HepG2 (cell line): ENCODE measurements around the gene CDC42EP3. TPM values are rescaled to one million over a fixed set of nuclear protein-coding genes. Genes with fewer than 3 reads are reported as not detected.

Experiments used
- ARID5B ChIP-seq: IDR thresholded peaks from 2 replicates; pipeline ENCODE4 v1.4.0; 2020; ENCODE audit warnings: mild to moderate bottlenecking, missing genetic modification reagents
- ATF5 ChIP-seq: sonication (generic); formaldehyde crosslinking; IDR thresholded peaks from 2 replicates; pipeline ENCODE4 v1.4.0; 2020; ENCODE audit warnings: mild to moderate bottlenecking, low read depth, missing genetic modification reagents
- HIVEP1 ChIP-seq: sonication (generic); formaldehyde crosslinking; IDR thresholded peaks from 2 replicates; pipeline ENCODE4 v1.4.0; 2020; ENCODE audit warnings: mild to moderate bottlenecking, missing genetic modification reagents
- NR2F1 ChIP-seq, 2 experiments: fragments of 450-650 bp in 1 of 2; formaldehyde crosslinking in 1 of 2; IDR thresholded peaks; 2 replicates each; pipeline versions ENCODE4 v1.5.0 to v1.6.1; 2016 to 2020; ENCODE audit warnings: mild to moderate bottlenecking in 1 of 2, missing compliant biosample characterization in 1 of 2, missing genetic modification reagents in 1 of 2, moderate library complexity in 1 of 2
- NRL ChIP-seq: sonication (generic); formaldehyde crosslinking; IDR thresholded peaks from 2 replicates; pipeline ENCODE4 v1.5.0; 2020; ENCODE audit warnings: missing genetic modification reagents, mild to moderate bottlenecking, moderate library complexity, borderline replicate concordance
- RNF219 ChIP-seq: sonication (generic); formaldehyde crosslinking; IDR thresholded peaks from 2 replicates; pipeline ENCODE4 v1.5.0; 2020; ENCODE audit warnings: mild to moderate bottlenecking, missing genetic modification reagents
- SP4 ChIP-seq: sonication (generic); formaldehyde crosslinking; IDR thresholded peaks from 2 replicates; pipeline ENCODE4 v1.8.1; 2023; ENCODE audit warnings: mild to moderate bottlenecking, missing genetic modification reagents
- ZBTB26 ChIP-seq: IDR thresholded peaks from 2 replicates; pipeline ENCODE4 v1.6.1; 2016; ENCODE audit warnings: missing compliant biosample characterization, missing genetic modification reagents, borderline replicate concordance
- ZBTB7B ChIP-seq: sonication (generic); formaldehyde crosslinking; IDR thresholded peaks from 2 replicates; pipeline ENCODE4 v1.4.0; 2020; ENCODE audit warnings: missing genetic modification reagents
- ZNF274 ChIP-seq: sonication (generic); formaldehyde crosslinking; IDR thresholded peaks from 2 replicates; pipeline ENCODE4 v1.5.1; 2020; ENCODE audit warnings: mild to moderate bottlenecking, missing genetic modification reagents
- ZNF281 ChIP-seq: sonication (generic); formaldehyde crosslinking; IDR thresholded peaks from 2 replicates; pipeline ENCODE4 v1.4.0; 2020; ENCODE audit warnings: missing genetic modification reagents, borderline replicate concordance
- ZNF333 ChIP-seq: sonication (generic); formaldehyde crosslinking; IDR thresholded peaks from 2 replicates; pipeline ENCODE4 v1.4.0; 2020; ENCODE audit warnings: mild to moderate bottlenecking, missing genetic modification reagents, borderline replicate concordance
- ZNF670 ChIP-seq: sonication (generic); formaldehyde crosslinking; IDR thresholded peaks from 2 replicates; pipeline ENCODE4 v1.8.0; 2022; ENCODE audit warnings: mild to moderate bottlenecking, missing genetic modification reagents, borderline replicate concordance
- ZNF678 ChIP-seq: sonication (generic); formaldehyde crosslinking; IDR thresholded peaks from 2 replicates; pipeline ENCODE4 v1.4.0; 2020; ENCODE audit warnings: mild to moderate bottlenecking, missing genetic modification reagents
- ZNF850 ChIP-seq: sonication (generic); formaldehyde crosslinking; conservative IDR thresholded peaks from 2 replicates; pipeline ENCODE4 v1.9.0; 2021; ENCODE audit warnings: mild to moderate bottlenecking, missing genetic modification reagents
- ZNF891 ChIP-seq: sonication (generic); formaldehyde crosslinking; IDR thresholded peaks from 2 replicates; pipeline ENCODE4 v1.5.0; 2020; ENCODE audit warnings: mild to moderate bottlenecking, missing genetic modification reagents
- polyA plus RNA-seq, 8 experiments: library from polyadenylated mRNA; depleted of rRNA in 3 of 8; stranded (reverse) in 7 of 8; unstranded in 1 of 8; fragments of >200 nt; fragmentation: Illumina TruSeq in 4 of 8; extraction: Trizol in 4 of 8; gene quantifications; 2 replicates each; pipeline versions ENCODE4 v1.2.1 to v1.2.3, GENCODE V29; 2011 to 2016; ENCODE audit warnings: low read depth in 4 of 8, missing spikeins in 1 of 8, mixed read lengths in 1 of 8; ENCODE audit not compliant: insufficient read depth in 1 of 8
- total RNA-seq, 5 experiments: library from RNA; depleted of rRNA; stranded (reverse); fragments of >200 nt; fragmentation: Illumina TruSeq; extraction: Trizol; gene quantifications; 2 replicates each; pipeline ENCODE4 v1.2.3, GENCODE V29; 2016; ENCODE audit warnings: low read depth in 1 of 5

The CDC42EP3 gene
- total and polyA plus RNA-seq, 2 of the 13 experiments (the other 11 are each of a cell fraction or from before 2014, with no cell fraction given): 0.01 TPM; not detected in 1

- TF ChIP-seq ZNF281 (CRISPR knock-in tag) (peak; percentile 37; the same call in 1 of the 2 replicates), ZNF678 (CRISPR knock-in tag) (no peak), ZBTB7B (CRISPR knock-in tag) (peak; percentile 70), ZBTB26 (CRISPR knock-in tag) (0 out of 2 replicates have a peak, but pooled peaks have one; percentile 18), ZNF670 (CRISPR knock-in tag) (no peak), ARID5B (CRISPR knock-in tag) (no peak), ZNF333 (CRISPR knock-in tag) (no peak), NRL (CRISPR knock-in tag) (peak; percentile 40; the same call in 1 of the 2 replicates), ZNF891 (peak; percentile 17; the same call in 1 of the 2 replicates), HIVEP1 (0 out of 2 replicates have a peak, but pooled peaks have one; percentile 8), ZNF850 (CRISPR knock-in tag) (no peak), ATF5 (CRISPR knock-in tag) (no peak), SP4 (CRISPR knock-in tag) (0 out of 2 replicates have a peak, but pooled peaks have one; percentile 24), RNF219 (CRISPR knock-in tag) (no peak), ZNF274 (CRISPR knock-in tag) (0 out of 2 replicates have a peak, but pooled peaks have one; percentile 21), NR2F1 (CRISPR knock-in tag; IDR thresholded peaks at IDR 0.05) (0 out of 4 replicates have a peak, but pooled peaks of 1 of the 2 experiments have one; percentile 8)
Measured at GRCh38 chr2:37672104-37672869, 845 bp upstream of the CDC42EP3 start (continued).
